Left renal cortex interstitium (tissue), 4 donors: ENCODE results near the gene GJB1. TPM values are rescaled to one million over a fixed set of nuclear protein-coding genes. Genes with fewer than 3 reads are reported as not detected.
"Not testable (repeated sequence)": the region's sequence is repeated elsewhere in the genome, so short reads cannot be mapped to it uniquely, and the experiment has no call there.

Source experiments
- DNase-seq, 4 donors: peaks; one replicate each; pipeline ENCODE4 v3.0.0-alpha.2; 2013; ENCODE audit warnings: low read depth in 4 of 4, low spot score in 2 of 4, missing footprints in 1 of 4
- polyA plus RNA-seq, 4 donors: library from polyadenylated mRNA; unstranded; fragments of 120-200 nt; gene quantifications; one replicate each; pipeline ENCODE4 v1.2.1, GENCODE V29; 2013; ENCODE audit not compliant: insufficient read length in 4 of 4

GJB1 gene
- polyA plus RNA-seq, 4 donors: 39.5 to 48.2 (median 45.5) TPM

GRCh38 chrX:71253253-71254091, 30.4 kb downstream of the GJB1 start:
- DNase-seq: peak in 2 of 4 donors; percentile 23 to 34

- DNase-seq: peak in 3 of 4 donors; percentile 21 to 73 (median 73)
Measured at GRCh38 chrX:71254092-71254963, 31.3 kb downstream of the GJB1 start, which contains the start of gene ZMYM3. ZMYM3 (minus strand) TSS chrX:71254140; CDS start chrX:71253255, 885 bp downstream.

- no peak for DNase-seq
Measured at GRCh38 chrX:71256051-71256450, 33.0 kb downstream of the GJB1 start.

GRCh38 chrX:71256856-71257255, 33.8 kb downstream of the GJB1 start:
- DNase-seq: no peak

GRCh38 chrX:71268624-71269023, 45.6 kb downstream of the GJB1 start:
- not testable (repeated sequence) for DNase-seq

- DNase-seq: no peak
Measured at GRCh38 chrX:71269801-71270395, 46.9 kb downstream of the GJB1 start.

GRCh38 chrX:71272313-71272712, 49.3 kb downstream of the GJB1 start:
- not testable (repeated sequence) for DNase-seq

Other genes starting within 250 kb of the GJB1 start
- 10 to 100 TPM; 48.0 to 62.0 (median 55.3) TPM for gene SNX12, start 154.9 kb upstream of the GJB1 start, polyA plus RNA-seq
- 10 to 100 TPM; 25.5 to 29.1 (median 25.9) TPM for gene FOXO4, start 127.4 kb upstream of the GJB1 start, polyA plus RNA-seq
- under 1 TPM in 2 of 4 donors, not detected in 2; 0.54 to 0.60 TPM for gene CXorf65, start 116.5 kb upstream of the GJB1 start, polyA plus RNA-seq
- gene IL2RG, start 111.6 kb upstream of the GJB1 start, polyA plus RNA-seq: 1 to 10 TPM in 3 of 4 donors, under 1 TPM in 1; 0.88 to 1.7 (median 1.3) TPM
- 10 to 100 TPM; 29.2 to 69.2 (median 44.1) TPM for gene MED12, start 104.6 kb upstream of the GJB1 start, polyA plus RNA-seq
- 1 to 10 TPM; 4.9 to 6.0 (median 5.4) TPM for gene NLGN3, start 78.4 kb upstream of the GJB1 start, polyA plus RNA-seq
- 10 to 100 TPM; 50.1 to 74.4 (median 58.1) TPM for gene ZMYM3, start 30.9 kb downstream of the GJB1 start, polyA plus RNA-seq
- 100 to 1,000 TPM; 571 to 672 (median 620) TPM for gene NONO, start 60.4 kb downstream of the GJB1 start, polyA plus RNA-seq
- gene ITGB1BP2, start 78.5 kb downstream of the GJB1 start, polyA plus RNA-seq: 1 to 10 TPM in 2 of 4 donors, under 1 TPM in 2; 0.62 to 2.9 (median 1.9) TPM
- gene TAF1, start 143.1 kb downstream of the GJB1 start, polyA plus RNA-seq: 10 to 100 TPM; 31.5 to 54.2 (median 41.9) TPM